ENCODE results near the gene UBTD2.

GRCh38 chr5:172169216-172169615 is 114.3 kb downstream of the UBTD2 start:
- TF ChIP-seq BCL6 (CRISPR knock-in tag; IDR thresholded peaks at IDR 0.05) (no peak), EP300 (IDR thresholded peaks at IDR 0.05; ENCODE audit: low read length) (no peak), POLR2A (conservative IDR thresholded peaks at IDR 0.05) (no peak), TAF1 (IDR thresholded peaks at IDR 0.05; ENCODE audit: control insufficient read depth, extremely low read depth, insufficient read depth, low read length, severe bottlenecking) (no peak), EWSR1 (IDR thresholded peaks at IDR 0.05; ENCODE audit: borderline replicate concordance, low read depth, partially characterized antibody) (no peak), PHF8 (IDR thresholded peaks at IDR 0.05; ENCODE audit: borderline replicate concordance, low read length) (no peak), ZNF217 (CRISPR knock-in tag; IDR thresholded peaks at IDR 0.05) (no peak), BACH1 (tag; IDR thresholded peaks at IDR 0.05) (no peak), TCF7L2 (IDR thresholded peaks at IDR 0.05; ENCODE audit: low read depth, low read length) (no peak), SRF (CRISPR knock-in tag; IDR thresholded peaks at IDR 0.05) (no peak), COPS2 (conservative IDR thresholded peaks at IDR 0.05) (no peak)
